IMR-90 (cell line): ENCODE data around the gene AKT2. TPM values are rescaled to one million over a fixed set of nuclear protein-coding genes. Genes with fewer than 3 reads are reported as not detected.

Experiments
- ATAC-seq: fragments of 200-7000 bp; cut with Tn5 transposase; 2 replicates; pipeline ENCODE4 v1.9.1; 2020; ENCODE audit warnings: low read depth, mild to moderate bottlenecking, moderate library complexity
- BruUV-seq: library from RNA; stranded (reverse); fragments of 400-500 nt; replicated peaks from 2 replicates; lab custom pipeline; 2021; lab: Mats Ljungman, UMichigan
- CTCF ChIA-PET: fragments of 300-600 bp; formaldehyde crosslinking; extraction: SDS; loops from one replicate; lab custom pipeline; 2021; ENCODE audit warnings: antibody characterized with exemption; lab: Yijun Ruan, JAX
- POLR2A ChIA-PET: fragments of 300-600 bp; sonication (Branson Sonifier 250); formaldehyde crosslinking; loops from one replicate; lab custom pipeline; 2022; ENCODE audit warnings: antibody characterized with exemption; ENCODE audit not compliant: unreplicated experiment; lab: Charles Lee
- DNase-seq: peaks from one replicate; pipeline ENCODE4 v3.0.0; 2013
- H2AFZ ChIP-seq: replicated peaks from 2 replicates; pipeline ENCODE3; 2013; ENCODE audit warnings: low read length, mild to moderate bottlenecking; ENCODE audit not compliant: poor library complexity
- H2AK5ac ChIP-seq: 2 replicates; pipeline ENCODE4 v1.6.1; 2013; ENCODE audit warnings: low read depth, low read length, inconsistent platforms
- H2AK9ac ChIP-seq: replicated peaks from 2 replicates; pipeline ENCODE3; 2013; ENCODE audit warnings: mild to moderate bottlenecking, low read depth, low read length, moderate library complexity; ENCODE audit not compliant: poor library complexity
- H2BK120ac ChIP-seq: 2 replicates; pipeline ENCODE4 v1.6.1; 2013; ENCODE audit warnings: low read depth, low read length, inconsistent platforms
- H2BK15ac ChIP-seq: 3 replicates; pipeline ENCODE4 v1.6.1; 2013; ENCODE audit warnings: low read depth, low read length, inconsistent platforms
- H2BK20ac ChIP-seq: 2 replicates; pipeline ENCODE4 v1.6.1; 2013; ENCODE audit warnings: low read depth, mild to moderate bottlenecking, inconsistent platforms, low read length, moderate library complexity
- H2BK5ac ChIP-seq: 2 replicates; pipeline ENCODE4 v1.6.1; 2013; ENCODE audit warnings: mild to moderate bottlenecking, low read depth, low read length, inconsistent platforms; ENCODE audit not compliant: poor library complexity, severe bottlenecking
- H3K14ac ChIP-seq: replicated peaks from 2 replicates; pipeline ENCODE4 v1.6.1; 2013; ENCODE audit warnings: low read depth, low read length, inconsistent platforms
- H3K18ac ChIP-seq: 2 replicates; pipeline ENCODE4 v1.6.1; 2013; ENCODE audit warnings: low read depth, low read length, control low read depth
- H3K23ac ChIP-seq: 2 replicates; pipeline ENCODE4 v1.6.1; 2013; ENCODE audit warnings: low read depth, low read length, inconsistent platforms
- H3K27ac ChIP-seq: 2 replicates; pipeline ENCODE4 v1.5.1; 2013; ENCODE audit warnings: mild to moderate bottlenecking, control low read depth, low read length; ENCODE audit not compliant: insufficient read depth
- H3K27me3 ChIP-seq: 2 replicates; pipeline ENCODE4 v1.6.1; 2013; ENCODE audit warnings: low read length; ENCODE audit not compliant: control insufficient read depth, insufficient read depth
- H3K36me3 ChIP-seq: 2 replicates; pipeline ENCODE4 v1.6.1; 2013; ENCODE audit warnings: low read length, mixed read lengths; ENCODE audit not compliant: control insufficient read depth, insufficient read depth
- H3K4ac ChIP-seq: 2 replicates; pipeline ENCODE4 v1.6.1; 2013; ENCODE audit warnings: low read depth, low read length, inconsistent platforms
- H3K4me1 ChIP-seq: 2 replicates; pipeline ENCODE4 v1.6.1; 2013; ENCODE audit warnings: low read length, mixed read lengths; ENCODE audit not compliant: control insufficient read depth, insufficient read depth
- H3K4me2 ChIP-seq: 2 replicates; pipeline ENCODE4 v1.6.1; 2013; ENCODE audit warnings: low read depth, mild to moderate bottlenecking, control low read depth, low read length, moderate library complexity
- H3K4me3 ChIP-seq: 2 replicates; pipeline ENCODE4 v1.5.1; 2013; ENCODE audit warnings: low read depth, mild to moderate bottlenecking, control low read depth, low read length, moderate library complexity; ENCODE audit not compliant: insufficient read depth
- H3K56ac ChIP-seq: 2 replicates; pipeline ENCODE4 v1.6.1; 2013; ENCODE audit warnings: low read length, inconsistent platforms; ENCODE audit not compliant: insufficient read depth; ENCODE audit errors: extremely low read depth
- H3K79me1 ChIP-seq, 2 experiments: 2 replicates each; pipeline ENCODE4 v1.6.1; 2013; ENCODE audit warnings: low read length in 2 of 2, inconsistent platforms in 1 of 2, low read depth in 1 of 2
- H3K9ac ChIP-seq: 2 replicates; pipeline ENCODE4 v1.6.1; 2013; ENCODE audit warnings: low read depth, low read length, control low read depth
- H3K9me1 ChIP-seq: 2 replicates; pipeline ENCODE4 v1.6.1; 2013; ENCODE audit warnings: low read length, inconsistent platforms; ENCODE audit not compliant: insufficient read depth
- H3K9me3 ChIP-seq: 2 replicates; pipeline ENCODE4 v1.6.1; 2013; ENCODE audit warnings: low read length; ENCODE audit not compliant: control insufficient read depth, insufficient read depth
- H4K20me1 ChIP-seq: 2 replicates; pipeline ENCODE4 v1.6.1; 2013; ENCODE audit warnings: low read length, inconsistent platforms; ENCODE audit not compliant: insufficient read depth
- H4K5ac ChIP-seq: 2 replicates; pipeline ENCODE4 v1.6.1; 2013; ENCODE audit warnings: mild to moderate bottlenecking, low read depth, low read length, control low read depth
- H4K8ac ChIP-seq, 2 experiments: 2 replicates each; pipeline ENCODE4 v1.6.1; 2013; ENCODE audit warnings: low read depth in 2 of 2, low read length in 2 of 2, control low read depth in 1 of 2, inconsistent platforms in 1 of 2
- H4K91ac ChIP-seq: 2 replicates; pipeline ENCODE4 v1.6.1; 2013; ENCODE audit warnings: low read depth, low read length, inconsistent platforms; ENCODE audit not compliant: insufficient read depth
- BHLHE40 ChIP-seq: fragments of 150-350 bp; IDR thresholded peaks from 2 replicates; pipeline ENCODE4 v1.6.1; 2016; ENCODE audit warnings: mild to moderate bottlenecking, low read depth, low read length
- CEBPB ChIP-seq: IDR thresholded peaks from 2 replicates; pipeline ENCODE4 v1.6.1; 2012; ENCODE audit warnings: low read depth, low read length, improper control_type of control experiment
- CTCF ChIP-seq: conservative IDR thresholded peaks from 2 replicates; pipeline ENCODE4 v1.5.1; 2012; ENCODE audit warnings: mild to moderate bottlenecking, low read depth, low read length, improper control_type of control experiment
- ELK1 ChIP-seq: fragments of 150-350 bp; IDR thresholded peaks from 2 replicates; pipeline ENCODE4 v1.6.1; 2016; ENCODE audit warnings: low read depth, mild to moderate bottlenecking, low read length, moderate library complexity, borderline replicate concordance
- FOS ChIP-seq: fragments of 150-350 bp; IDR thresholded peaks from 2 replicates; pipeline ENCODE4 v1.6.1; 2016; ENCODE audit warnings: low read depth, low read length
- MAFK ChIP-seq: IDR thresholded peaks from 2 replicates; pipeline ENCODE4 v1.6.1; 2012; ENCODE audit warnings: low read depth, low read length, improper control_type of control experiment
- RAD21 ChIP-seq: IDR thresholded peaks from 2 replicates; pipeline ENCODE4 v1.6.1; 2012; ENCODE audit warnings: low read length, improper control_type of control experiment
- RFX5 ChIP-seq: IDR thresholded peaks from 2 replicates; pipeline ENCODE4 v1.8.0; 2012; ENCODE audit warnings: low read depth, mild to moderate bottlenecking, low read length, moderate library complexity
- WGBS, 2 experiments: methylation state at CpG; one replicate each; pipeline versions ENCODE4 v1.1.5 to v1.1.7; 2013; ENCODE audit warnings: missing lambda C conversion rate in 2 of 2; ENCODE audit not compliant: insufficient read length in 1 of 2; ENCODE audit errors: extremely low coverage in 2 of 2; 5-methylcytosine and 5-hydroxymethylcytosine counted together
- dilution Hi-C: fragments of 300-500 bp; cut with HindIII; formaldehyde crosslinking; loops from one replicate; pipeline ENCODE4 v1.14.3; 2018; ENCODE audit warnings: low sequenced_read_pairs; ENCODE audit not compliant: unreplicated experiment
- in situ Hi-C: fragments of 300-500 bp; cut with MboI; formaldehyde crosslinking; loops from 3 replicates; pipeline ENCODE4 v1.14.3; 2019; ENCODE audit warnings: low sequenced_read_pairs, inconsistent platforms, mixed read lengths
- intact Hi-C: fragments of 100-400 bp; cut with micrococcal nuclease; formaldehyde crosslinking; loops from 2 replicates; pipeline ENCODE4 v1.10.0; 2022
- polyA plus RNA-seq, 3 experiments: library from polyadenylated mRNA; depleted of rRNA; stranded (reverse); fragments of >200 nt; gene quantifications; 2 replicates each; pipeline ENCODE4 v1.2.3, GENCODE V29; 2012; ENCODE audit warnings: low replicate concordance in 1 of 3
- total RNA-seq: library from RNA; depleted of rRNA; stranded (reverse); fragments of >200 nt; gene quantifications from 2 replicates; pipeline ENCODE4 v1.2.3, GENCODE V29; 2012

AKT2 gene
- total and polyA plus RNA-seq, 2 of the 4 experiments (the other 2 are of a cell fraction): 61.5 to 104 TPM

GRCh38 chr19:40205760-40206159 is 79.4 kb downstream of the AKT2 start:
- Histone ChIP-seq H3K14ac (no peak overlapping the region), H2BK20ac (no peak overlapping the region), H3K9me1 (peaks cover 4% of the 10 kb centered on the region), H2BK15ac (no peak overlapping the region), H3K36me3 (peaks cover 41% of the 10 kb centered on the region), H2BK5ac (no peak overlapping the region), H3K27ac (no peak overlapping the region), H3K79me1 (no peaks in the 10 kb centered on the region), H3K56ac (no peak overlapping the region), H4K20me1 (no peaks in the 10 kb centered on the region), H3K18ac (no peak overlapping the region), H2AK5ac (no peak overlapping the region), H3K23ac (no peak overlapping the region), H2AK9ac (no peak overlapping the region), H3K9me3 (no peaks in the 10 kb centered on the region), H3K27me3 (no peaks in the 10 kb centered on the region), H3K4me1 (no peaks in the 10 kb centered on the region), H4K8ac (no peak overlapping the region), H3K4me3 (no peak overlapping the region), H2BK120ac (no peak overlapping the region), H2AFZ (no peak overlapping the region), H4K91ac (no peak overlapping the region), H3K9ac (no peak overlapping the region), H3K4ac (no peak overlapping the region), H3K4me2 (no peak overlapping the region), H4K5ac (no peak overlapping the region)
- TF ChIP-seq RFX5 (no peak), RAD21 (no peak), CEBPB (no peak), ELK1 (no peak), FOS (no peak), CTCF (no peak), MAFK (no peak), BHLHE40 (no peak)
- BruUV-seq: no TSS peak
- no peak for ATAC-seq
- dilution Hi-C loops (no loop called here), intact Hi-C loops (no loop called here), in situ Hi-C loops (no loop called here)
- DNase-seq: no peak
- POLR2A ChIA-PET: no interaction called here
- 88% methylated on average over 13 of the region's 21 CpGs; no CpG with 5 or more reads in 1 of the 2 experiments for WGBS, 2 experiments
- CTCF ChIA-PET: no interaction called here
